Measurements from ENCODE around the gene ARMC5.

Gene ARMC5

GRCh38 chr16:31455601-31456314 is 3.5 kb upstream of the ARMC5 start:
- no peak overlapping the region for H3K4me3 ChIP-seq (ENCODE audit: low read depth, low read length)
- DNase-seq (ENCODE audit: low read depth) = no peak

GRCh38 chr16:31456988-31457360 is 2.3 kb upstream of the ARMC5 start:
- no peak for TF ChIP-seq CTCF (IDR thresholded peaks at IDR 0.05; ENCODE audit: insufficient read depth, low read depth, low read length, missing control alignments)
- H3K4me3 ChIP-seq (ENCODE audit: low read depth, low read length) = peak overlapping the region; percentile 80
- no peak for DNase-seq (ENCODE audit: low read depth)

More at GRCh38 chr16:31455601-31456314, 3.5 kb upstream of the ARMC5 start:
- TF ChIP-seq CTCF (IDR thresholded peaks at IDR 0.05; ENCODE audit: insufficient read depth, low read depth, low read length, missing control alignments) = peak; percentile 41

- H3K4me3 ChIP-seq (ENCODE audit: low read depth, low read length) = peak overlapping the region; percentile 80
- peak; percentile 21 for TF ChIP-seq CTCF (IDR thresholded peaks at IDR 0.05; ENCODE audit: insufficient read depth, low read depth, low read length, missing control alignments)
- peak; percentile 82 for DNase-seq (ENCODE audit: low read depth)
These were observed 1.0 kb upstream of the ARMC5 start for GRCh38 chr16:31458073-31458843.

- DNase-seq (ENCODE audit: low read depth) = peak; percentile 99
- no peak for TF ChIP-seq CTCF (IDR thresholded peaks at IDR 0.05; ENCODE audit: insufficient read depth, low read depth, low read length, missing control alignments)
These were observed 633 bp downstream of the ARMC5 start for GRCh38 chr16:31459687-31460581.

GRCh38 chr16:31460582-31461002 is 1.3 kb downstream of the ARMC5 start:
- TF ChIP-seq CTCF (IDR thresholded peaks at IDR 0.05; ENCODE audit: insufficient read depth, low read depth, low read length, missing control alignments) = peak; percentile 60
- DNase-seq (ENCODE audit: low read depth) = peak; percentile 59
- H3K4me3 ChIP-seq (ENCODE audit: low read depth, low read length) = peak overlapping the region; percentile 85

More at GRCh38 chr16:31459687-31460581, 633 bp downstream of the ARMC5 start:
- peak overlapping the region; percentile 85 for H3K4me3 ChIP-seq (ENCODE audit: low read depth, low read length)

GRCh38 chr16:31461201-31461920 is 2.1 kb downstream of the ARMC5 start:
- DNase-seq (ENCODE audit: low read depth) = no peak
- TF ChIP-seq CTCF (IDR thresholded peaks at IDR 0.05; ENCODE audit: insufficient read depth, low read depth, low read length, missing control alignments) = no peak
- H3K4me3 ChIP-seq (ENCODE audit: low read depth, low read length) = no peak overlapping the region

Measured in GM12865 (cell line).